ENCODE data around the gene TPR. TPM values are rescaled to one million over a fixed set of nuclear protein-coding genes. Genes with fewer than 3 reads are reported as not detected.

TPR gene
- total RNA-seq, 1 donor from 2014 or later = 111 TPM

DNA sequence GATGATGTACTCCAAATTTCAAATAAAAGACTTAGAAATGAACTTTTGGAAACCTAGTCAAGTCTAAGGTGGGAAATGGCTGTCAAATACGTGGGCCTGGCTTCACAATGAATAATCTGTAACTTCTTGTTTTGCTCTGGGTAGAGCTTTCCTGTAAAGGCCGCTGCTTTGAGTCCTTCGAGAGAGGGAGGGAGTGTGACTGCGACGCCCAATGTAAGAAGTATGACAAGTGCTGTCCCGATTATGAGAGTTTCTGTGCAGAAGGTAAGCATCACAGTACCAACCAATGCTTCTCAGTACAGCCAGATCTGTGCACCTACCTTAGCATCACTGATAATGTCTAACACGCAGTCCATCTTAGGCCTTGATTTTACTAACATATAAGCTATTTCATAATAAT is 73.6 kb downstream of the TPR start:
- Mint-ChIP-seq H3K4me3 (no peak overlapping the region), H3K36me3 (no peaks in the 10 kb centered on the region), H3K27me3 (peaks cover 3% of the 10 kb centered on the region), H3K4me1 (ENCODE audit: unreplicated experiment) (no peaks in the 10 kb centered on the region), H3K9me3 (no peaks in the 10 kb centered on the region), H3K27ac (no peak overlapping the region)
- no peak for DNase-seq (ENCODE audit: extremely low spot score, unreplicated experiment)
- no peak for TF ChIP-seq CTCF (conservative IDR thresholded peaks at IDR 0.05)

DNA sequence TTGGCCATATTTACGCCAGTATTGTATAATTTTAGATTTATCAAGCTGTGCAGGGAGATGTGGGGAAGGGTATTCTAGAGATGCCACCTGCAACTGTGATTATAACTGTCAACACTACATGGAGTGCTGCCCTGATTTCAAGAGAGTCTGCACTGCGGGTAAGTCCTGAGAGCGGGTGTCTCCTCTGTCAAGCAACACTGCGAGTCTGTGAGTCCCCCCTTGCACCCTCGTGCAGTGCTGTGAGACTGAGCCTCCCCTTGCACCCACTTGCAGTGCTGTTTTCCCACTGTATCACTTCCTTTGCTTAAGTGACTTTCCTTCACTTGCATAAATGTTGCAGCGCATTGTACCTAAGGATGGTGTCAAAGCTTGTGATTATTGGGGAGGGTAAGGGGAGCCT is 75.0 kb downstream of the TPR start:
- Mint-ChIP-seq H3K4me1 (ENCODE audit: unreplicated experiment) (no peaks in the 10 kb centered on the region), H3K9me3 (no peaks in the 10 kb centered on the region), H3K36me3 (no peaks in the 10 kb centered on the region), H3K27ac (no peak overlapping the region), H3K27me3 (peaks cover 3% of the 10 kb centered on the region), H3K4me3 (no peak overlapping the region)
- no peak for DNase-seq (ENCODE audit: extremely low spot score, unreplicated experiment)
- no peak for TF ChIP-seq CTCF (conservative IDR thresholded peaks at IDR 0.05)

DNA sequence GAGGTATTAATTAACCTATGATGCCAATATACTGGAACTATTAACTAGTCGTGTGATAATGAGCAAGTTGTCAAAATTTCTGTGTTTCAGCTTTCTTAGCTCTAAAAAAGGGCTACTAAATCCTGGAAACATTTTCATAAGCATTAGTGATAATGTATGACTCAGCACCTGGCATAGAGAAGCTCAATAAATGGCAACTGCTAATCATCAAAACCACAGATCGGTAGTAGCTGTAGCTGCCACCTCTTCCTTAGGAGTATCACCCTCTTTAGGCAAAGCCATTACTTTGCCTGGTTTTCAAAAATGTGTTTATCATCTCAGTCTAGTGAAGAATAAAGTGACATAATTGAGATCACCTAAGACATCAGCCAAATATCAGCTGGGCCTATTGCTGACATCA is 75.5 kb downstream of the TPR start:
- no peak for TF ChIP-seq CTCF (conservative IDR thresholded peaks at IDR 0.05)
- Mint-ChIP-seq H3K9me3 (no peaks in the 10 kb centered on the region), H3K4me1 (ENCODE audit: unreplicated experiment) (no peaks in the 10 kb centered on the region), H3K36me3 (no peaks in the 10 kb centered on the region), H3K27me3 (peaks cover 3% of the 10 kb centered on the region), H3K27ac (no peak overlapping the region), H3K4me3 (no peak overlapping the region)
- no peak for DNase-seq (ENCODE audit: extremely low spot score, unreplicated experiment)

GRCh38 chr1:186298851-186299250 is 76.2 kb downstream of the TPR start:
- Mint-ChIP-seq H3K27me3 (peaks cover under 1% of the 10 kb centered on the region), H3K4me1 (ENCODE audit: unreplicated experiment) (no peaks in the 10 kb centered on the region), H3K27ac (no peak overlapping the region)

GRCh38 chr1:186297439-186298045 is 77.5 kb downstream of the TPR start:
- Mint-ChIP-seq H3K9me3 (no peaks in the 10 kb centered on the region), H3K36me3 (no peaks in the 10 kb centered on the region), H3K27me3 (no peaks in the 10 kb centered on the region), H3K4me3 (no peak overlapping the region), H3K27ac (no peak overlapping the region), H3K4me1 (ENCODE audit: unreplicated experiment) (peaks cover under 1% of the 10 kb centered on the region)
- no peak for TF ChIP-seq CTCF (conservative IDR thresholded peaks at IDR 0.05)
- no peak for DNase-seq (ENCODE audit: extremely low spot score, unreplicated experiment)

More at GRCh38 chr1:186298851-186299250, 76.2 kb downstream of the TPR start:
- H3K4me3 Mint-ChIP-seq = no peak overlapping the region
- no peak for DNase-seq (ENCODE audit: extremely low spot score, unreplicated experiment)
- H3K9me3 Mint-ChIP-seq = no peaks in the 10 kb centered on the region
- TF ChIP-seq CTCF (conservative IDR thresholded peaks at IDR 0.05) = no peak
- H3K36me3 Mint-ChIP-seq = no peaks in the 10 kb centered on the region

DNA sequence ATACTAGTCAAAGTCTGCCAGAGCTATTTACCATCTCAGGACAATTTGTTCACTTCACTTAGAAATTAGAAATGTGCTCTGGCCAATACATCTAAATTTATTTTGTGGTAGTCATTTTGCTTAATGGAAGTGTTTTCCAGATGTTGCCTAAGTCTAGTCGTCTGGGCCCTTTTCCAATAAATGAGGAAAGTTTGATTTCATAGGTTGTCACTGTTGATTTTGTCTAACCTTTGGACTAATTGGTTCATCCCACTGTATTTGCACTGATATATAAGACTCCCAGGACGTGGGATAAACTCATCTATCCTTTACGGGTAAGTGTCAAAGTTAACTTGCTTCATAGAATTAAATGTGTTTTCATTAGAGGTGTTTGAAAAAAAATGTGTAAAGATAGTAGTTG is 79.1 kb downstream of the TPR start, which contains the start of gene PRG4:
Gene PRG4 (plus strand): TSS at position 300 of the 400 bp plus-strand sequence.
- no peaks in the 10 kb centered on the region for H3K9me3 Mint-ChIP-seq

More for the DNA sequence above, 79.1 kb downstream of the TPR start, which contains the start of gene PRG4:
- Mint-ChIP-seq H3K4me1 (ENCODE audit: unreplicated experiment) (peaks cover 4% of the 10 kb centered on the region), H3K4me3 (no peak within 1 kb of the TSS), H3K27me3 (no peaks in the 10 kb centered on the region), H3K36me3 (no peaks in the 10 kb centered on the region), H3K27ac (no peak within 1 kb of the TSS)
- no peak for DNase-seq (ENCODE audit: extremely low spot score, unreplicated experiment)
- TF ChIP-seq CTCF (conservative IDR thresholded peaks at IDR 0.05) = no peak

All from type B pancreatic cell (in vitro differentiated cells).